Panc1 (cell line): ENCODE results near the gene ARPP21. TPM values are rescaled to one million over a fixed set of nuclear protein-coding genes. Genes with fewer than 3 reads are reported as not detected.
A peak's percentile ranks its signal among the peaks of the same experiment; 100 is the strongest.

Experiments used
- ATAC-seq: fragments of 200-7000 bp; cut with Tn5 transposase; 2 replicates; pipeline ENCODE4 v1.9.1; 2020; ENCODE audit warnings: mild to moderate bottlenecking, moderate library complexity
- BruUV-seq: library from RNA; stranded (reverse); fragments of 400-500 nt; replicated peaks from 2 replicates; lab custom pipeline; 2021; lab: Mats Ljungman, UMichigan
- CTCF ChIA-PET: fragments of 300-600 bp; sonication (Branson Sonifier 250); formaldehyde crosslinking; loops from one replicate; lab custom pipeline; 2022; ENCODE audit warnings: antibody characterized with exemption; lab: Charles Lee
- POLR2A ChIA-PET: fragments of 300-600 bp; sonication (Branson Sonifier 250); formaldehyde crosslinking; loops from one replicate; lab custom pipeline; 2022; ENCODE audit warnings: antibody characterized with exemption; lab: Charles Lee
- DNase-seq: peaks from one replicate; pipeline ENCODE4 v3.0.0-alpha.2; 2010; ENCODE audit warnings: low read depth, low spot score
- H3K27ac ChIP-seq: 2 replicates; pipeline ENCODE4 v1.5.1; 2011; ENCODE audit warnings: mild to moderate bottlenecking, low read length, inconsistent platforms
- H3K27me3 ChIP-seq: fragments of 200-500 bp; sonication (Bioruptor generic); 2 replicates; pipeline ENCODE4 v1.6.0; 2014; ENCODE audit warnings: low read length, inconsistent platforms; ENCODE audit not compliant: control insufficient read depth, insufficient read depth
- H3K36me3 ChIP-seq: fragments of 200-500 bp; sonication (Bioruptor generic); 2 replicates; pipeline ENCODE4 v1.5.1; 2014; ENCODE audit warnings: inconsistent platforms, mild to moderate bottlenecking, low read length, moderate library complexity; ENCODE audit not compliant: control insufficient read depth, insufficient read depth
- H3K4me1 ChIP-seq: 2 replicates; pipeline ENCODE4 v1.5.1; 2011; ENCODE audit warnings: inconsistent platforms, mild to moderate bottlenecking, low read length, moderate library complexity; ENCODE audit not compliant: control insufficient read depth, insufficient read depth
- H3K4me3 ChIP-seq, 2 experiments: 2 replicates each; pipeline ENCODE4 v1.5.1; 2011 to 2012; ENCODE audit warnings: low read depth in 2 of 2, low read length in 2 of 2, mild to moderate bottlenecking in 2 of 2, inconsistent platforms in 1 of 2, moderate library complexity in 1 of 2
- H3K9me3 ChIP-seq: fragments of 200-500 bp; sonication (Bioruptor generic); 2 replicates; pipeline ENCODE4 v1.5.1; 2014; ENCODE audit warnings: low read depth, mild to moderate bottlenecking, inconsistent platforms, low read length, moderate library complexity; ENCODE audit not compliant: control insufficient read depth, insufficient read depth
- CTCF ChIP-seq: fragments of 450-650 bp; IDR thresholded peaks from 2 replicates; pipeline ENCODE4 v1.5.1; 2017; ENCODE audit warnings: mild to moderate bottlenecking
- POLR2AphosphoS5 ChIP-seq: IDR thresholded peaks from 2 replicates; pipeline ENCODE4 v1.6.1; 2012; ENCODE audit warnings: mild to moderate bottlenecking, low read depth, low read length, moderate library complexity
- REST ChIP-seq, 2 experiments: IDR thresholded peaks; 2 replicates each; pipeline ENCODE4 v1.6.1; 2011 to 2012; ENCODE audit warnings: low read depth in 2 of 2, control low read depth in 1 of 2, low read length in 1 of 2, mild to moderate bottlenecking in 1 of 2, moderate library complexity in 1 of 2; ENCODE audit not compliant: insufficient read depth in 1 of 2
- SIN3A ChIP-seq: IDR thresholded peaks from 2 replicates; pipeline ENCODE4 v1.6.1; 2012; ENCODE audit warnings: low read depth, mild to moderate bottlenecking, low read length, moderate library complexity, borderline replicate concordance; ENCODE audit not compliant: insufficient read depth
- TCF7L2 ChIP-seq: IDR thresholded peaks from 2 replicates; pipeline ENCODE4 v1.6.1; 2011; ENCODE audit warnings: mild to moderate bottlenecking, low read depth, low read length, inconsistent platforms
- in situ Hi-C: cut with HindIII; loops from 2 replicates; pipeline ENCODE4 v1.10.0; 2016; ENCODE audit warnings: low sequenced_read_pairs, low pct_unique_long_range_greater_than_20kb
- intact Hi-C: fragments of 100-400 bp; cut with micrococcal nuclease; formaldehyde crosslinking; loops from one replicate; pipeline ENCODE4 v1.10.0; 2022; ENCODE audit not compliant: unreplicated experiment
- total RNA-seq: library from RNA; stranded (reverse); gene quantifications from one replicate; pipeline ENCODE4 v1.2.1, GENCODE V29; 2021; ENCODE audit not compliant: unreplicated experiment

ARPP21 gene
- total RNA-seq, 1 experiment from 2014 or later = not detected

GRCh38 chr3:35659768-35660167 lies 20.4 kb downstream of the ARPP21 start:
- no peak for ATAC-seq
- Histone ChIP-seq H3K9me3 (no peaks in the 10 kb centered on the region), H3K4me1 (no peaks in the 10 kb centered on the region), H3K27me3 (no peaks in the 10 kb centered on the region), H3K27ac (no peak overlapping the region), H3K36me3 (no peaks in the 10 kb centered on the region), H3K4me3 (no peak overlapping the region)
- no TSS peak for BruUV-seq
- CTCF ChIA-PET = no interaction called here
- peak; percentile 23; the same call in 1 of the 2 replicates for TF ChIP-seq CTCF
- no peak for TF ChIP-seq TCF7L2
- in situ Hi-C loops = no loop called here
- intact Hi-C loops = no loop called here
- POLR2A ChIA-PET = no interaction called here
- no peak for DNase-seq

GRCh38 chr3:35663471-35663870 lies 24.1 kb downstream of the ARPP21 start:
- H3K9me3 ChIP-seq = no peaks in the 10 kb centered on the region
- ChIA-PET POLR2A (no interaction called here), CTCF (no interaction called here)
- H3K4me3 ChIP-seq = no peak overlapping the region
- H3K27ac ChIP-seq = no peak overlapping the region
- H3K27me3 ChIP-seq = no peaks in the 10 kb centered on the region
- no peak for TF ChIP-seq POLR2AphosphoS5
- no peak for TF ChIP-seq SIN3A
- no peak for TF ChIP-seq TCF7L2
- no peak for TF ChIP-seq CTCF
- H3K4me1 ChIP-seq = no peaks in the 10 kb centered on the region
- in situ Hi-C loops (no loop called here), intact Hi-C loops (no loop called here)
- no peaks in the 10 kb centered on the region for H3K36me3 ChIP-seq
- no TSS peak for BruUV-seq
- DNase-seq (no peak), ATAC-seq (no peak)

- no peak overlapping the region for H3K27ac ChIP-seq
Observed at GRCh38 chr3:35664460-35664919, 25.2 kb downstream of the ARPP21 start.

More at GRCh38 chr3:35664460-35664919, 25.2 kb downstream of the ARPP21 start:
- no peak for TF ChIP-seq POLR2AphosphoS5
- no peak for TF ChIP-seq SIN3A
- no peak for TF ChIP-seq TCF7L2
- TF ChIP-seq REST (IDR thresholded peaks at IDR 0.05; ENCODE audit: insufficient read depth in 1 of 2, low read depth in 2 of 2, low read length in 1 of 2) = no peak
- TF ChIP-seq CTCF = no peak
- no peak overlapping the region for H3K4me3 ChIP-seq
- H3K9me3 ChIP-seq = no peaks in the 10 kb centered on the region
- intact Hi-C loops = no loop called here
- H3K36me3 ChIP-seq = no peaks in the 10 kb centered on the region
- ATAC-seq = no peak
- CTCF ChIA-PET = no interaction called here
- in situ Hi-C loops = no loop called here
- no TSS peak for BruUV-seq
- POLR2A ChIA-PET = no interaction called here
- no peaks in the 10 kb centered on the region for H3K4me1 ChIP-seq
- no peak for DNase-seq
- H3K27me3 ChIP-seq = no peaks in the 10 kb centered on the region
